ENCODE measurements around the gene TAC3.
A peak's percentile ranks its signal among the peaks of the same experiment; 100 is the strongest.
"Not testable (repeated sequence)": the region's sequence is repeated elsewhere in the genome, so short reads cannot be mapped to it uniquely, and the experiment has no call there.

Gene TAC3

GRCh38 chr12:57003395-57003794 is 12.9 kb downstream of the TAC3 start:
- DNase-seq (ENCODE audit: low spot score): no peak

- DNase-seq (ENCODE audit: low spot score): peak; percentile 98
These were observed 14.9 kb downstream of the TAC3 start for GRCh38 chr12:57001448-57001906.

- no peak for DNase-seq (ENCODE audit: low spot score)
These were observed 15.9 kb downstream of the TAC3 start for GRCh38 chr12:57000393-57000792.

GRCh38 chr12:56999456-56999855 is 16.9 kb downstream of the TAC3 start:
- DNase-seq (ENCODE audit: low spot score): no peak

GRCh38 chr12:56998981-56999380 is 17.3 kb downstream of the TAC3 start:
- DNase-seq (ENCODE audit: low spot score): no peak

GRCh38 chr12:56998316-56998715 is 18.0 kb downstream of the TAC3 start:
- no peak for DNase-seq (ENCODE audit: low spot score)

- no peak for DNase-seq (ENCODE audit: low spot score)
These were observed 19.4 kb downstream of the TAC3 start for GRCh38 chr12:56996793-56997545.

DNA sequence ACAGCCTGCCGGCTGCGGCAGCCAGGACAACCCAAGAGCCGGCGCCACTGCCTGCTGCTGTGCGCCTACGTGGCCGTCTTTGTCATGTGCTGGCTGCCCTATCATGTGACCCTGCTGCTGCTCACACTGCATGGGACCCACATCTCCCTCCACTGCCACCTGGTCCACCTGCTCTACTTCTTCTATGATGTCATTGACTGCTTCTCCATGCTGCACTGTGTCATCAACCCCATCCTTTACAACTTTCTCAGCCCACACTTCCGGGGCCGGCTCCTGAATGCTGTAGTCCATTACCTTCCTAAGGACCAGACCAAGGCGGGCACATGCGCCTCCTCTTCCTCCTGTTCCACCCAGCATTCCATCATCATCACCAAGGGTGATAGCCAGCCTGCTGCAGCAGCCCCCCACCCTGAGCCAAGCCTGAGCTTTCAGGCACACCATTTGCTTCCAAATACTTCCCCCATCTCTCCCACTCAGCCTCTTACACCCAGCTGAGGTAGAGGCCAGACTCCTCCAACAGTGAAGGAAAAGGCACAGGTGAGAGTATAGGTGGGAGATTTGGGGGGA is 20.3 kb downstream of the TAC3 start:
- no peak for DNase-seq (ENCODE audit: low spot score)

- DNase-seq (ENCODE audit: low spot score): no peak
These were observed 21.0 kb downstream of the TAC3 start for GRCh38 chr12:56995201-56995929.

DNA sequence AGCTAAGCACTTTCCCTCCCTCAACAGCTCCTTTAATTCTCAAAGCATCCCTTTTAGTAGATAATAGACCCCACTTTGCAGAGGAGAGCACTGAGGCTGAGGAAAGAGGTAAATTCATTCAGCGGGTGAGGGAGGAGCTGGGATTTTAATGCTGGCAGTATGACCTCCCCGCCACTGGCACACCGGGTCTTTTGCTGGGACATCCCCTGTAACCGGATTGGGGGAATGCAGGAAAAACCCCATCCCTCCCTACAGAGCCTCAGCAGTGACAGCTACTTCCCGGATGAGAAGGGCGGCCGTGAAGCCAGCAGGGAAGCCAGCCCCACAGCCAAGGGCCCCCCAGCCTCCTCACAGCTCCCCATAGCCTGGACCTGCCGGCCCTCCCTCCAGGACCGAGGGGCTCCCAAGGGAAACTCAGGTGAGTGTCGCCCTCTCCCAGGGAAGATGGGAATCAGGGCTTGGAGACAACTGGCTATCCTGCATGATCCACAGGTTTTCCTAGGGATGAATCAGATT is 22.0 kb downstream of the TAC3 start:
- no peak for DNase-seq (ENCODE audit: low spot score)

DNA sequence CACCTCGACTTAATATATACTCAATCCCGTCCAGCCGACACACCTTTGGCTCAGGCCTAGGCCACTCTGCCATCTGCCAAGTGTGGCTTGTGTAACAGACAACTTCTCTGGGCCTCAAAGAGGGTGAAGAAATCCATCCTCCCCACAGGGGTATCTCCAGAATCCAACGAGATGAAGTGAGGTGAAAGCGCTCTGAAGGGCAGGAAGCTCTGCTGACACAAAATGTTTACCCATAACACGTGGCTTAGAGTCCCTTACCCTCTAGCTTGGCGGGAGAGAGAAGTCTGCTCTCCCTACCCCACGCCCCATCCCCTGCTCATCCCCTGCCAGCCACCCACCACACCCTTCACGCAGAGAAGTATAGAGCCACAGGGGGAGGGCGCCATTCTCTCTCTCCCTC is 23.0 kb downstream of the TAC3 start:
- DNase-seq (ENCODE audit: low spot score): no peak

DNA sequence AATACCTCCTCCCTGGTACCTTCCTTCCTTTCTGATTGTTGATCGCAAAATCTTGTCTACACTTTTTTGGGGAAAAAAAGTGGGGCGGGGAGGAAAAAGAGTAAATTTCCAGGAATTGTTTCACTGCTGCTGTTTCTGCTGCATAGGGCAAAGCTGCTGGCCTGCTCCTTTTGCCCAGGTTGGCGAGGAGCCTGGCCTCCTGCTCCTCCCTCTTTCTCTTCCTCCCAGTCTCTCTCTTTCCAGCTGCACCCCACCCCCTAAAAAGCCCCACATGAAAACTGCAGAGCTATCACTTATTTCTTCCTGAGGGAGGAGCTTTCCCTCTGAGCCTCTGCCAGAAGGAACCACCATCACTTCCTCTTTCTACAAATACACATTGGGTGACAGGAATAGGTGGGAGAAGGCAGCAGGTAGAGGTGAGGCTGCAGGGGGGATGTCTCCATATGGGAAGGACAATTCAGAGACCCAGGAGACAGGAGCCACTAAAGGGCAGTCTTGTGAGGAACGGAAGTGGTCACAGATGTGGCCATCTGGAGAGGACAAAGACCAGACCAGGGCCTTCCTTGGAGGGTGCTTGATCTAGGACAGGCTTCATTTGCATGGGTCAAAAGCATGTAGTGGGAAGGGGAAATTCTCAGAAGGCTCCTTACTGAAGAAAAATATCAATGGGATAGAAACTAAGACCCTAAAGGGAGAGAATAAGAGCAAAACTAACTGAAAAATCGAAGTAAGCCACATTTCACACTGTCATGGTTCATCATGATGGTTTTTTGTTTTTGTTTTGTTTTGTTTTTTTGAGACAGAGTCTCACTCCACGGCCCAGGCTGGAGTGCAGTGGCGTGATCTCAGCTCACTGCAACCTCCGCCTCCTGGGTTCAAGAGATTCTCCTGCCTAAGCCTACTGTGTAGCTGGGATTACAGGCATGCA is 24.7 kb downstream of the TAC3 start:
- DNase-seq (ENCODE audit: low spot score): no peak

DNA sequence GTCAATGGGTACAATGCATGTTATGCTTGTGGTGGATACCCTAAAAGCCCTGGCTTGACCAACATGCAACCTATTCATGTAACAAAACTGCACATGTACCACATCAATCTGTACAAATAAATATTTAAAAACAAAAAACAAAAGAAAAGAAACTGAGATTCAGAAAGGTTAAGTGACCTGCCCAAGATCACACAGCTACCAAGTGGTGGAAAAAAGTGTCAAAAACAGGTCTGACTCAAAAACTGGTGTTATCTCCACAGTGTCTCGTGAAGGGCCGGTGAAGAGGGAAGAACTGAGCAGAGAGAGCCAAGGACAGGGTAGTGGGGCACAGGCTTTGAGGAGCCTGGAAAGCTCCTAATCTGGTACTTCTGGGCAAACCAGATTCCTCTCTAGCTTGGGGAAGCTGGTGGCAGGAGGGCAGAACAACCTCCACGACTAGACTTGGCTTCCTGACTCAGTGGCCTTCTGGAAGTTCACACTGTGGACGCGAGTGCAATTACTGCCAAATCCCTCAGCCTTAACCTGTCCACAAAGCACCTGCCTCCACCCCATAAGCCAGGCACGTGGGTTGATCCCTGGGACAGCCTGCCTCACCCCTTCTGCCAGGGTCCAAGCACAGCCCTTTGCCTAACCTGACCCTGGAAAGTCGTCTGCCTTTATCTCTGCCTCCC is 25.5 kb downstream of the TAC3 start:
- no peak for DNase-seq (ENCODE audit: low spot score)

DNA sequence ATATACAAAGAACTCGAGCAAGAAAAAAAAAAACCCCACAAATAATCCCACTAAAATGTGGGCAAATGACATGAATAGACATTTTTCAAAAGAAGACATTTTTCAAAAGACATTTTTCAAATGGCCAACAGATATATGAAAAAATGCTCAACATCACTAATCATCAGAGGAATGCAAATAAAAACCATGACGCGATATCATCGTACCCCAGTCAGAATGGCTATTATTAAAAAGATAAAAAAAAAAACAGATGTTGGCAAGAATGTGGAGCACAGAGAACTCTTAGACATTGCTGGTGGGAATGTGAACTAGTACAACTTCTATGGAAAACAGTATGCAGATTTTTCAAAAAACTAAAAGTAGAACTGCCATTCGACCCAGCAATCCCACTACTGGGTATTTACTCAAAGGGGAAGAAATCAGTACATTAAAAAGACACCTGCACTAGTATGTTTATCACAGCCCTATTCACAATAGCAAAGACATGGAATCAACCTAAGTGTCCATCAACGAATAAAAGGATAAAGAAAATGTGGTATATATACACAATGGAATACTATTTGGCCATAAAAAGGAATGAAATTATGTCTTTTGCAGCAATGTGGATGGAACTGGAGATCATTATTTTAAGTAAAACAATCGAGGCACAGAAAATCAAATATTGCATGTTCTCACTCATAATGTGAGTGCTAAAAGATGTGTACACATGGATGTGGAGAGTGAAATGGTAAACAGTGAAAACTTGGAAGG is 26.3 kb downstream of the TAC3 start:
- DNase-seq (ENCODE audit: low spot score): no peak

DNA sequence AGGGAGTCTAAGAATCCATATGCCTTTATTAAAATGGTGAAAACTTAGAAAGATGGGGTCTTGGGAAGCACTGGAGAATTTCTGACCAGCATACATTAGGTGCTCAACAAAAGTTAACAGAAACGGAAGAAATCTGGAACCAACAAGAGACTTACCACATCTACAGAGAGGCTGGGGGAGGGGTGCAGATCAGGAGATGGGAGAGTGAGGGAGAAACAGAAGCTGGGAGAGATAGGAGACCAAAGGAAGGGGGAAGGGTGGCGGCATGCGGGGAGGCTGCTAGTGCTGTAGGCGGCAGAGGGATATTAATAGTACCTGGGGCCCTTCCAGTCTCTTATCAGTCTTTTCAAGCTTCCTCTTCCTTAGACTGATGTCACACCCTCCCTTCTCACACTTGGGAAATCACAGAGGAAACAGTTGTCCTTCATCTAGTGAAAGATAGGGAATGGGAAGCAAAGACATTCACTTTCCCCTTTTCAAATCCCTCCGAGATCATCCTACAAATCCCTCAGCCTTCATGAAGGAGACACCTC is 28.1 kb downstream of the TAC3 start:
- DNase-seq (ENCODE audit: low spot score): no peak

DNA sequence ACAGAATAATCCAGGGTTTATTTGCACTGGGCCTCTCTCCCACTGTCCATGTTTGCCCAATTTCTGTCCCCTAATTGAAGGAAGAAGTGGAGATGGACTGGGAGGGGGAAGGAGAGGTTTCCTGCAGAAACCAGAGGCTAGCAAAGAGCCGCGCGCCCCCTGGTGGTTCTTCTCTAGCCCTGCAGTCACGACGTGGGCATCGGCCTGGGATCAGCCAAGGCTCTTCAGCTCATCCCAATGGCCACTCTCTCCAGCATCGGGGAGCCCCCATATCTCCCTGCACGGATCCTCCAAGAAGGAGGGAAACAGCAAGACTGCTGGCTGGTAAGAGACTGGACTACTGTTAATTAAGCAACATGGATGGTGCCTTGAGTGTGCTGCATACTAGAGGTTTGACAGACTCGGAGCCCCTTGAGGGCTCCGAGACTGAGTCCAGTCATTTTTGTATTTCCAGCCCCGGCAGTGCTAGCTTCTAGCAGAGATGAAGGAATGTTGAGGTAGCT is 28.7 kb downstream of the TAC3 start:
- DNase-seq (ENCODE audit: low spot score): peak; percentile 73

GRCh38 chr12:56987011-56987410 is 29.3 kb downstream of the TAC3 start:
- no peak for DNase-seq (ENCODE audit: low spot score)

- not testable (repeated sequence) for DNase-seq (ENCODE audit: low spot score)
These were observed 30.6 kb downstream of the TAC3 start for GRCh38 chr12:56985714-56986113.

DNA sequence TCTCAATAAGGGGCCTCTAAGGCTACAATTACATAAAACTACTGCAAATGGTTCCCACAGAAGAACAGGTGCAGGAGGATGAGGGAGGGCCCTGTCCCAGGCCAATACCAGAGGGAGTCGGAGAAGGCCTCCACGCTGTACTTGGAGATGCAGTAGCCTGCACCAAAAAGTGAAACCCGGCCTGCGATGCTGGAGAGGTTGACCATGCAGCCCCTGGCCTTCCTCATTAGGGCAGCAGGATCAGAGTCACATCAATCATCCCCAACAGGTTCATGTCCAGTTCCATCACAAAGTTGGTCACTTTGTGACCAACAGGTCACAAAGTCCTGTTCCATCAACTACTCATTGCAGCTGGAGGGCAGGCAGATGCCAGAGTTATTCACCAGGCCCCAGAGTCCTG is 32.9 kb downstream of the TAC3 start:
- DNase-seq (ENCODE audit: low spot score): no peak
